ENCODE results near the gene BTBD6.

- TF ChIP-seq CTCF (IDR thresholded peaks at IDR 0.05) = no peak
- no peak for TF ChIP-seq TCF7L2 (IDR thresholded peaks at IDR 0.05; ENCODE audit: low read depth, low read length)
Observed at GRCh38 chr14:105247715-105248367, 492 bp upstream of the BTBD6 start.

Measured in Panc1 (cell line).